Body of pancreas (tissue), 4 donors: ENCODE data around the gene TRIM46. TPM values are rescaled to one million over a fixed set of nuclear protein-coding genes. Genes with fewer than 3 reads are reported as not detected.
"Not testable (repeated sequence)": the region's sequence is repeated elsewhere in the genome, so short reads cannot be mapped to it uniquely, and the experiment has no call there.

Experiments
- ATAC-seq: fragments of 150-250 bp; one replicate; pipeline ENCODE4 v1.9.1; 2016
- DNase-seq, 4 donors: peaks; one replicate each; pipeline ENCODE4 v3.0.0-alpha.2; 2019
- H3K27ac ChIP-seq, 4 donors: fragments of 200-600 bp; sonication (generic); 1 replicate in 3 of 4; 2 replicates in 1 of 4; pipeline versions ENCODE4 v1.5.1 to v1.6.1; 2016 to 2019; ENCODE audit warnings: mild to moderate bottlenecking in 1 of 4, mixed read lengths in 1 of 4, moderate library complexity in 1 of 4
- H3K27me3 ChIP-seq, 2 donors: fragments of 200-600 bp; sonication (generic); one replicate each; pipeline ENCODE4 v1.6.0; 2016; ENCODE audit warnings: mild to moderate bottlenecking in 1 of 2
- H3K36me3 ChIP-seq, 2 donors: fragments of 200-600 bp; sonication (generic); replicated peaks in 1 of 2; 2 replicates each; pipeline ENCODE4 v1.5.1; 2016; ENCODE audit warnings: low read depth in 2 of 2; ENCODE audit not compliant: insufficient read depth in 1 of 2
- H3K4me1 ChIP-seq: fragments of 200-600 bp; sonication (generic); one replicate; pipeline ENCODE4 v1.6.0; 2016
- H3K4me3 ChIP-seq, 2 donors: fragments of 200-600 bp; sonication (generic); 1 replicate in 1 of 2; 2 replicates in 1 of 2; pipeline ENCODE4 v1.5.1; 2016 to 2019
- H3K9me3 ChIP-seq, 3 donors: fragments of 200-600 bp; sonication (generic); 1 replicate in 2 of 3; 2 replicates in 1 of 3; pipeline ENCODE4 v1.5.1; 2016
- CTCF ChIP-seq, 7 experiments: fragments of 450-650 bp in 4 of 7; fragments of 200-600 bp in 3 of 7; sonication (generic) in 3 of 7; IDR thresholded peaks; one replicate each; pipeline ENCODE4 v1.5.1; 2016 to 2019; ENCODE audit warnings: antibody characterized with exemption in 7 of 7
- POLR2A ChIP-seq, 3 donors: fragments of 450-650 bp; IDR thresholded peaks; one replicate each; pipeline ENCODE4 v1.6.1; 2016; ENCODE audit warnings: antibody characterized with exemption in 3 of 3, mild to moderate bottlenecking in 2 of 3
- WGBS, 2 donors: methylation state at CpG; one replicate each; pipeline ENCODE4 v1.1.5; 2017; 5-methylcytosine and 5-hydroxymethylcytosine counted together
- intact Hi-C: fragments of 100-400 bp; cut with DNase I; formaldehyde crosslinking; loops from one replicate; pipeline ENCODE4 v1.15.1; 2023
- total RNA-seq, 2 donors: library from RNA; depleted of rRNA; stranded (reverse); fragments of >200 nt; gene quantifications; one replicate each; pipeline ENCODE4 v1.1.0, GENCODE V29; 2016

The TRIM46 gene
- total RNA-seq, 2 donors from 2014 or later: 0.26 TPM; not detected in 1

- no peak for DNase-seq
- intact Hi-C loops: loop anchor here (5.0 kb wide), 2 partner anchors 34 to 74 kb away; no protein-coding TSS in a partner anchor
- H3K36me3 ChIP-seq: peaks cover 0 to 7% of the 10 kb centered on the region in 2 donors
- no peak overlapping the region for H3K4me3 ChIP-seq
- TF ChIP-seq CTCF (IDR thresholded peaks at IDR 0.05): no peak
- no peak for ATAC-seq
- peak overlapping the region in 1 of 4 donors; percentile 5 for H3K27ac ChIP-seq
- WGBS, 2 donors: 57 to 71% methylated on average over 7 to 8 of the region's 8 CpGs
- peaks cover 11% of the 10 kb centered on the region for H3K4me1 ChIP-seq
- no peaks in the 10 kb centered on the region for H3K27me3 ChIP-seq
- no peaks in the 10 kb centered on the region for H3K9me3 ChIP-seq
Observed at GRCh38 chr1:155166051-155166470, 7.6 kb upstream of the TRIM46 start.

GRCh38 chr1:155166471-155167165 lies 7.0 kb upstream of the TRIM46 start:
- WGBS, 2 donors: 44 to 65% methylated on average over 20 to 26 of the region's 27 CpGs
- intact Hi-C loops: loop anchor here (5.0 kb wide), 2 partner anchors 34 to 74 kb away; no protein-coding TSS in a partner anchor
- TF ChIP-seq POLR2A (IDR thresholded peaks at IDR 0.05): no peak
- TF ChIP-seq CTCF (IDR thresholded peaks at IDR 0.05): no peak
- no peak overlapping the region for H3K4me3 ChIP-seq
- peak; percentile 20 for ATAC-seq
- DNase-seq: peak in 2 of 4 donors; percentile 28 to 30
- peak overlapping the region in 1 of 4 donors; percentile 45 for H3K27ac ChIP-seq
- no peaks in the 10 kb centered on the region for H3K9me3 ChIP-seq
- peaks cover 0 to 7% of the 10 kb centered on the region in 2 donors for H3K36me3 ChIP-seq
- H3K4me1 ChIP-seq: peaks cover 11% of the 10 kb centered on the region
- H3K27me3 ChIP-seq: no peaks in the 10 kb centered on the region

GRCh38 chr1:155167166-155168104 lies 6.2 kb upstream of the TRIM46 start:
- peak; percentile 90 to 91 (median 91) for DNase-seq
- H3K4me1 ChIP-seq: peaks cover 17% of the 10 kb centered on the region
- no peaks in the 10 kb centered on the region for H3K9me3 ChIP-seq
- H3K4me3 ChIP-seq: no peak overlapping the region
- WGBS, 2 donors: 7 to 9% methylated on average over 16 to 25 of the region's 28 CpGs
- peaks cover 0 to 7% of the 10 kb centered on the region in 2 donors for H3K36me3 ChIP-seq
- H3K27me3 ChIP-seq: no peaks in the 10 kb centered on the region
- peak; percentile 79 to 95 (median 93) for TF ChIP-seq CTCF (IDR thresholded peaks at IDR 0.05)
- TF ChIP-seq POLR2A (IDR thresholded peaks at IDR 0.05): no peak
- intact Hi-C loops: loop anchor here (5.0 kb wide), 2 partner anchors 35 to 75 kb away; no protein-coding TSS in a partner anchor
- peak; percentile 85 for ATAC-seq
- H3K27ac ChIP-seq: peak overlapping the region in 2 of 4 donors; percentile 2 to 45

- DNase-seq: not testable (repeated sequence)
- intact Hi-C loops: loop anchor here (5.0 kb wide), 2 partner anchors 36 to 76 kb away; no protein-coding TSS in a partner anchor
- WGBS, 2 donors: 35 to 38% methylated on average over 4 of the region's 4 CpGs
Observed at GRCh38 chr1:155168105-155168445, 5.6 kb upstream of the TRIM46 start.

More at GRCh38 chr1:155168105-155168445, 5.6 kb upstream of the TRIM46 start:
- not testable (repeated sequence) for H3K27me3 ChIP-seq, H3K9me3 ChIP-seq, H3K27ac ChIP-seq, H3K36me3 ChIP-seq, H3K4me3 ChIP-seq, ATAC-seq
- peak in 1 of 3 donors; percentile 9 for TF ChIP-seq POLR2A (IDR thresholded peaks at IDR 0.05)
- peaks cover 19% of the 10 kb centered on the region for H3K4me1 ChIP-seq
